HUES48 (cell line): Measurements from ENCODE around the gene ADCY3.

Experiments
- H3K27ac ChIP-seq: one replicate; pipeline ENCODE4 v1.7.0; 2013; ENCODE audit warnings: low read depth, low read length, inconsistent platforms
- H3K27me3 ChIP-seq: 2 replicates; pipeline ENCODE4 v1.6.1; 2013; ENCODE audit warnings: mild to moderate bottlenecking, low read length; ENCODE audit not compliant: control insufficient read depth, insufficient read depth
- H3K36me3 ChIP-seq: 2 replicates; pipeline ENCODE4 v1.6.1; 2013; ENCODE audit warnings: low read length; ENCODE audit not compliant: control insufficient read depth, insufficient read depth
- H3K4me1 ChIP-seq: 2 replicates; pipeline ENCODE4 v1.6.1; 2013; ENCODE audit warnings: mild to moderate bottlenecking, low read length; ENCODE audit not compliant: control insufficient read depth, insufficient read depth
- H3K4me3 ChIP-seq: 2 replicates; pipeline ENCODE4 v1.5.1; 2013; ENCODE audit warnings: mild to moderate bottlenecking, low read depth, low read length
- H3K9ac ChIP-seq: 2 replicates; pipeline ENCODE4 v1.6.1; 2013; ENCODE audit warnings: mild to moderate bottlenecking, low read depth, low read length, moderate library complexity
- H3K9me3 ChIP-seq: 2 replicates; pipeline ENCODE4 v1.6.1; 2013; ENCODE audit warnings: low read length; ENCODE audit not compliant: control insufficient read depth, insufficient read depth

ADCY3 gene

DNA sequence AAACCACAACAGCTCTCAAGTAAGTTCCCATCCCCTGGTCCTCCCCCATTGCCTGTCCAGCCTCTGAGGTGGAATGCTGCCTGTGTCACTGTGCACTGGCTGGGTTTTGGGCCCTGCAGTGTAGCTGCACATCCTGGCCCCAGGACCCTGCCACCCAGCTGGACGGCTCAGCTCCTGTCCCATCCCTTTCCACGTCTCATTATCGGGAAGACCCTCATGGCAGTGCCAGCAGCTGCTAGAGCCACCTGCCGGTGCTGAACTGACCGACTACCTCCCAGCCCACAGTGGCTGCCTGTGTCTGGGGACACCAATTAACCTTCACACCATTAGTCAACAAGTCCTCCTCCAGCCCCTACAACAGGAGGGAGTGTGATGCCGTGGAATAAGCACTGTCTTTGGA is 31.9 kb downstream of the ADCY3 start:
- Histone ChIP-seq H3K9me3 (no peaks in the 10 kb centered on the region), H3K27ac (no peak overlapping the region), H3K36me3 (no peaks in the 10 kb centered on the region), H3K9ac (no peak overlapping the region), H3K4me3 (no peak overlapping the region), H3K4me1 (no peaks in the 10 kb centered on the region; the same call in 1 of the 2 replicates), H3K27me3 (no peaks in the 10 kb centered on the region)

DNA sequence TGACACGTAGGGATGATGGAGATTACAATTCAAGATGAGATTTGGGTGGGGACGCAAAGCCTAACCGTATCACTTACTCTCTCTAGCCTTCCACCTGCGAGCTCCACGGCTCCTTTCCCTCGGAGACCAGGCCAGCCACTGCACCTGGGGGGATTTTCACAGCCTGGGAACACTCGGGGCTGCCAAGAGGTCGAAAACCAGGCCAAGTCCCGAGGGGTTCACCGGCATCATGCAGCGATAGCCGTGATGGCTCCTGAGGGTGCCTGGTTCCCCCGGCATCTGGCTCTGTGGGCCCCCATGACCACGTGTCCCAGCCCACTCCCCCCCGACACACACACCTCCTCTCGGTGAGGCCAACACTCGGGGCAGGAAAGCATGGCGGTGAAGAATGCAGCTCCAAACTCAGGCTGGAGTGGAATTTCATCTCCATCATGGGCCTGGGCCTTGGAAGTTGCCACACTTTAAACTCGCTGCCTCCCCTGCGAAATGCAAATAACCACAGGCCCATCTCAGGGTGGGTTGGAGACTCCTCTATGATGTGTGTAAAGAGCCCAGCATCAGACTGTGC is 32.6 kb downstream of the ADCY3 start:
- no peaks in the 10 kb centered on the region for H3K9me3 ChIP-seq
- no peaks in the 10 kb centered on the region; the same call in 1 of the 2 replicates for H3K4me1 ChIP-seq
- H3K27ac ChIP-seq: no peak overlapping the region
- H3K27me3 ChIP-seq: no peaks in the 10 kb centered on the region
- H3K9ac ChIP-seq: no peak overlapping the region
- no peaks in the 10 kb centered on the region for H3K36me3 ChIP-seq
- H3K4me3 ChIP-seq: no peak overlapping the region

DNA sequence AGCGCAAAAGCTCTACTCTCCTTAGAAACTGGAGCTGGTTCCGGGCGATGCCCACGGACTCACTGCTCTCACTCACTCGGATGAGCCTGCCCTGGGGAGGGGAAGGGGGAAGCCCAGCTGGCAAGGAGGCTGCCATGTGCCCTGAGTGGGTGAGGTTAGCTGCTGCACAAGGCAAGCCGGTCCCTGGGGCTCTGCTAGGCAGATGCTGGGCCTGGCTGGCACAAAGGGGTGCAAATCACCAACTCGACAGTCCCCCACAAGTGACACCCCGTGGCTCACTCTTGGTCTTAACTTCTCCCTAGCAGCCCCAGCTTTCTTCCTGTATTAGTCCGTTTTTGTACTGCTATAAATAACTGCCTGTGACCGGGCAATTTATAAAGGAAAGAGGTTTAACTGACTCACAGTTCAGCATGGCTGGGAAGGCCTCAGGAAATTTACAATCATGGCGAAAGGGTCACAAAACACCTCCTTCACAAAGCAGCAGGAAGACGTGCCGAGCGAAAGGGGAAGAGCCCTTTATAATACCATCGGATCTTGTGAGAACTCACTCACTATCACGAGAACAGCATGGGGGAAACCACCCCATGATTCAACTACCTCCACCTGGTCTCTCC is 33.2 kb downstream of the ADCY3 start:
- Histone ChIP-seq H3K9me3 (no peaks in the 10 kb centered on the region), H3K27ac (no peak overlapping the region), H3K27me3 (no peaks in the 10 kb centered on the region), H3K4me1 (no peaks in the 10 kb centered on the region; the same call in 1 of the 2 replicates), H3K36me3 (no peaks in the 10 kb centered on the region), H3K9ac (no peak overlapping the region), H3K4me3 (no peak overlapping the region)

DNA sequence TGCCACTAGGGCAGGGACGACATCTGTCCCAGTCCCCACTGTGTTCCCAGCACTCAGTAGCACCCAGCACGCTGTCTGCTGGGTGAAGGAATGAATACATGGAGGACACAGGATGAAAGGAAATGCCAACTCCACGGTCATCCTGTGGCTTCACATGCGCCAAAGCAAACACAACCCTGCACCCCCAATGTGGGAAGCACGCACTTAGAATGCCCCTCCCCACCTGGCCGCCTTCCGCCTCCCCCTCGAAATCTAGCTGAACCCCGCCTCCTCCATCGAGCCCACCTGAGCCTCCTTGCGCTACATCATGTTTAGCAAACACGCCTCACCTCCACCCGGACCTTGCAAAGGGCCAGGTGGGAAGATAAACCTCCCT is 33.9 kb downstream of the ADCY3 start:
- Histone ChIP-seq H3K9me3 (no peaks in the 10 kb centered on the region), H3K27me3 (no peaks in the 10 kb centered on the region), H3K9ac (no peak overlapping the region), H3K4me3 (no peak overlapping the region), H3K36me3 (no peaks in the 10 kb centered on the region), H3K27ac (no peak overlapping the region), H3K4me1 (no peaks in the 10 kb centered on the region; the same call in 1 of the 2 replicates)

DNA sequence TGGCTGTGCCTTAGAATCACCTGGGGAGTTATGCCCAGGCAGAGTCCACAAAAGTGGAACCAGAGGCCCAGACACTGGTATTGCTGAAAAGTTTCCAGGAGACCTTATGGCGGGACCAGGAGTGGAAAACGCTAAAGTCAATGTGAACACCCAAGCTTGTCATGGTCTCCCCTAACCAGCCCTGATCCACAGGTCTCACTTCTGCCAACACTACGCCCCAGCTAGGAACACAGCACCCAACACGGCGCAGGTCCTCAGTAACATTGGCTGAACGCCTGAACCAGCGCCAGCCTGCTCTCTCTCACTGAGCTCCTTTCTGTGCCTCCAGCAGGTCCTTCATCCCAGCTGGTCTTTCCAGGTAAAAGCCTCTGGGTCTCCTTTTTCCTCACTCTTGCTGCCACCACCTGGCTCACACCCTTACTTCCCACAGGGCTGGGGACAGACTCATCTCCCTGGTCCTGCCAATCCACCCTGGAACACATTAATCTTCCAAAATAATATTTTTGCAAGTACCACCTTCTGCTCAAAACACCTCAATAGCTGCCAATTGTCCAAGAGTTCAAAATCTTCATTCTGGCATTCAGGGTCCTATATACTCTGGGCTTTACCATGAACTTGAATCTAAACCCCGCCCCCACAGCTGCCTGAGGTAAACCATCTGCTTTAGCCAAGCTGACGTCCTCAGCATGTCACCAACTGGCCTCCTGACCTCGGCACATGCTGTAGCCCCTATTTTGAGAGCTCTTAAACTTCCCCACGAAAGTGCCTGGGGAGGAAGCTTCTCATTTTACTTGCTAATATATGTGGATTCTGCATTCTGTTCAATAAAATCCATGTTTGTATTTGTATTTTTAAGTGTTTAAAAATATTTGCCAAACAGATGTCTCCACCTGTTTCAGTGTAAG is 34.6 kb downstream of the ADCY3 start:
- Histone ChIP-seq H3K9ac (no peak overlapping the region), H3K27ac (no peak overlapping the region), H3K4me3 (no peak overlapping the region), H3K36me3 (no peaks in the 10 kb centered on the region), H3K4me1 (no peaks in the 10 kb centered on the region; the same call in 1 of the 2 replicates), H3K27me3 (no peaks in the 10 kb centered on the region), H3K9me3 (no peaks in the 10 kb centered on the region)

DNA sequence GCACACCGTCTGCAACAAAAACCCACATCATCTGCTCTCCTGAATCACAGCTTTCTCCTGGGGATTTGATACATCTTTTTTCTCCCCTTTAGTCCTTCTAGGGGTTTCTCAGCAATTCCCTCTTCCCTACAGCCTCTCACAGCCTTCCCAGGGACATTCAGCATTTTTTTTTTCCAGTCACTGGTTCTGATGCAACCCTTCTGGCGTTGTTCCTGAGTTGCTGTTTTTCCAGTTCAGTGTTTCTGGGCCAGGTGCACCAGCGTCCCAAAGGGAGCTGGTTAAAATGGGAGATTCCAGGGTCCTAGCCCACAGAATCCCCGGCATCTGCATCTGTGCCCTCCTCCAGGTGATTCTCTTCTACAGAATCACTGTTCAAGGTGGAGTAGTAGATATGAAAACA is 36.1 kb downstream of the ADCY3 start:
- no peak overlapping the region for H3K4me3 ChIP-seq
- H3K36me3 ChIP-seq: no peaks in the 10 kb centered on the region
- no peak overlapping the region for H3K27ac ChIP-seq
- no peaks in the 10 kb centered on the region for H3K27me3 ChIP-seq
- H3K9ac ChIP-seq: no peak overlapping the region
- no peaks in the 10 kb centered on the region for H3K9me3 ChIP-seq
- H3K4me1 ChIP-seq: no peaks in the 10 kb centered on the region; the same call in 1 of the 2 replicates

DNA sequence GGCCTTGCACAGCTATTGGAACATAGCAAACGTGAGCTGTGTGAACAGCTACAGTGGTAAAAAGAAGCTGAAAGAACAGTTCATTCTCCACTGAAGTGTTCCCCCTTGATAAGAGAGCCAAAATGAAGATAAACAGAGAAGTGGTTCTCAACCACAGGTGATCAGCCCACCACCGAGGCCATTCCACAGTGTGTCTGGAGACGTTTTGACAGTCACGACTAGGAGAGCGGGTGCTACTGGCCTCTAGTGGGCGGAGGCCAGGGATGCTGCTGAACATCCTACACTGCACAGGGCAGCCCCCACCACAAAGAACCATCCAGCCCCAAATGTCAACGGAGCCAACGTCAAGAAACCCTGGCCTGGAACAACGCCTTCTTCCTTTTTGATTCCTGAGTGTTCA is 38.4 kb downstream of the ADCY3 start:
- H3K9ac ChIP-seq: no peak overlapping the region
- H3K36me3 ChIP-seq: no peaks in the 10 kb centered on the region
- no peak overlapping the region for H3K27ac ChIP-seq
- H3K4me3 ChIP-seq: no peak overlapping the region
- no peaks in the 10 kb centered on the region; the same call in 1 of the 2 replicates for H3K4me1 ChIP-seq
- no peaks in the 10 kb centered on the region for H3K27me3 ChIP-seq
- no peaks in the 10 kb centered on the region for H3K9me3 ChIP-seq

DNA sequence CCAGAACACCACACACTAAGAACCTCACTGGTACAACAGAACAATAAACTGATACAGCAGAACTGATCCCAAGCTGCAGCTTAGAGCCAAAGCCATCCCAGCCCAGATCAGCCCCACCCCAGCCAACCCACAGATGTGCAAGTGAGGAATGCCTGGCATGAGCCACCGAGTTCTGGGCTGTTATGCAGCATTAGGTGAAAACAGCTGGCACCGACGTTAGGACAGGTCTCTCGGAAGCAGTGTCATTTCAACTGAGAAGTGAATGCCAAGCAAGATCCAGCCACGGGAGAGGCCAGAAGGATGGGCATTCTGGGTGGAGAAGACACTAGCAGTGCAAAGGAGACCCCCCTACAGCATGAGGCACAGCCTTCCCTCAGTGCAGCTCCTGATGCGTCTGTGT is 38.9 kb downstream of the ADCY3 start:
- Histone ChIP-seq H3K9ac (no peak overlapping the region), H3K4me3 (no peak overlapping the region), H3K36me3 (no peaks in the 10 kb centered on the region), H3K27me3 (no peaks in the 10 kb centered on the region), H3K9me3 (no peaks in the 10 kb centered on the region), H3K4me1 (no peaks in the 10 kb centered on the region; the same call in 1 of the 2 replicates), H3K27ac (no peak overlapping the region)

DNA sequence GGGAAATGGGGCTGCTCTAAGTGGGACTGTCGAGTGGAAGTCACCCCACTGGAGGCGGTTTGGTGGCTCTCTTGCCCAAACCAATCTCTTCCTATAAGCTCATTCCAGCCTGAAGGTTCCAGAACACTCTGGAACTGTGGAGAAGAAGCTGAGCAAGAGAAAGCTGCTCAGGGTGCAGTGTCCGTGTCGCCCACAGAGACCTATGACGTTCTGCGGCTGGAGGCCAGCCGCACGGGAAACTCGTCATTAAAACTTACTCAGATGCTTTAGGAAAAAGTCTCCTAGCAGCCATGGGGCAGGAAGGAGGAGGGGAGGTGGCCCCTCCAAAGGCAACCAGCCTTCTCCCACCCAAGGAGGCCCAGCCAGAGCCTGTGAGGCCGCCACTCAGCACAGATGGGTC is 41.7 kb downstream of the ADCY3 start:
- H3K36me3 ChIP-seq: no peaks in the 10 kb centered on the region
- no peaks in the 10 kb centered on the region for H3K9me3 ChIP-seq
- no peak overlapping the region for H3K4me3 ChIP-seq
- no peak overlapping the region for H3K9ac ChIP-seq
- H3K27me3 ChIP-seq: no peaks in the 10 kb centered on the region
- no peaks in the 10 kb centered on the region for H3K4me1 ChIP-seq
- H3K27ac ChIP-seq: no peak overlapping the region

DNA sequence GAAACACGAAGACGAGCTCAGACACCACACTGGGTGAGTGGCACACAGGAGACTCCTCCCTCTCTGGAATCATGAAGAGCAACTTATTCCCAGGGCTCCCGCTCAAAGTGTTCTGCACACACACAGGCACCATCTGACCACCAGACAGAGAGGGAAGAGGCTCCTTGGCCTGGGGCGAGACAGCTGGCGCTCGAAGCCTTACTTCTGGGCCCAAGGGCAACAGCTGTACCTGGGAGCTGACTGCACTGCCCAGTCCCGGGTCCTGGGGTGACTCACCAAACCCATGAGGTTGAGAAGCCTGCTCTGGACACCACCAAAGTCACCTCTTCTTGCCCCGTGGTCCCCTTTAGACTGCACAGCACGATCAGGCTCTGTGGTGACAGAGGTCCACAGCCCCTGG is 42.4 kb downstream of the ADCY3 start:
- Histone ChIP-seq H3K27ac (no peak overlapping the region), H3K9ac (no peak overlapping the region), H3K36me3 (no peaks in the 10 kb centered on the region), H3K27me3 (no peaks in the 10 kb centered on the region), H3K9me3 (no peaks in the 10 kb centered on the region), H3K4me1 (no peaks in the 10 kb centered on the region), H3K4me3 (no peak overlapping the region)

DNA sequence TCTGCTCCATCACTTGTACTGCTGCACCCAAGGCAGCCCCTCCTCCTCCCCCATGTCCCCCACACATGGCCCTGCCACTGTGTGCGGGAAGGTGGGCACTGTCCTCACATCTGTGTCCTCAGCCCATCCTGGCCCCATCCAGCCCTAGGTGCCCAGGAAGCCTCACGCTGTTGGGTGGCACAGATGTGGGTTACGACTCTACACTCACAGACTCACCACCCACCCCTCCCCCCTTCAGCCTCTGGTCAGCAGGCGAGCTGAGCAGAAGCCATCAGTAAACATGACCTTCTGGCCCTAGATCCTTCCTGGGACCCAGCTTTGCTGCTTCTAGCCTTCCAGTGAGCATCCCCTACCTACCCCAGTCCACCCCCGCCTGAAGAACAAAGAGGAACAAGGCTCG is 43.0 kb downstream of the ADCY3 start:
- no peak overlapping the region for H3K9ac ChIP-seq
- H3K4me3 ChIP-seq: no peak overlapping the region
- no peaks in the 10 kb centered on the region for H3K9me3 ChIP-seq
- H3K4me1 ChIP-seq: 0 out of 2 replicates have a peak, but pooled peaks cover 3% of the 10 kb centered on the region
- H3K27ac ChIP-seq: no peak overlapping the region
- H3K27me3 ChIP-seq: no peaks in the 10 kb centered on the region
- H3K36me3 ChIP-seq: 0 out of 2 replicates have a peak, but pooled peaks cover under 1% of the 10 kb centered on the region
